ENCODE measurements around the gene KLF13. TPM values are rescaled to one million over a fixed set of nuclear protein-coding genes. Genes with fewer than 3 reads are reported as not detected.
A peak's percentile ranks its signal among the peaks of the same experiment; 100 is the strongest.

Gene KLF13
- total RNA-seq, 1 experiment from 2014 or later: 75.6 TPM

DNA sequence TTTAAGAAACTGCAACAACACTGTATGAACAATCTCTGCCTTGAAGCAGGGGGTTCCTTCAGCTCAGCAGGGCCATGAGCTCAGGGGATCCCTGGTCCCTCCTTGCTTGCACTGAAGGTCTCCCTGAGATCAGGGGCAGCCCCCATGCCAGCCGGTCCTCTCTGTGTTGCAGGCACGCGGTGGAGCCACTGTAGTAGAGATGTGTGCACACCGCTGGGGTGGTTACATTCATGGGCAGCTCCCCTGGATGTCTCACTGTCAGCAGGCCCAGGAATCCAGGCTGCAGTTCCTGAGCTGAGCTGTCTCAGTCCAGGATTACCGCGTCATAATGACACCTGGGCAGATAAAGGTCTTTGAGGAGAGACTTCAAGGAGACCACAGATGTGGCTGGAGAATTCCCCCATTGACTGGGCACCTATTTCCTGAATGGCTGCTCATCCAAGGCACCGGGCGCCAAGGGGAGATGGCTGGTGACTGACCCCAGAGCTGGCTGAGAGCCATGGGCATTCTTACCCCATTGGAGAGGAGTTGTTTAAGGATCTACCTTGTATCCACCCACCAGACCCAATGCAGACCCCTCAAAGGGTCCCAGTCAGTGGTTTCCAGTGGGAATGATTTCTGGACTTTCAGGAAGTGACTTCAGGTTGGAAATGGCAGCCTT, 10.4 kb upstream of the KLF13 start:
- no peak for DNase-seq (ENCODE audit: low read depth)

DNA sequence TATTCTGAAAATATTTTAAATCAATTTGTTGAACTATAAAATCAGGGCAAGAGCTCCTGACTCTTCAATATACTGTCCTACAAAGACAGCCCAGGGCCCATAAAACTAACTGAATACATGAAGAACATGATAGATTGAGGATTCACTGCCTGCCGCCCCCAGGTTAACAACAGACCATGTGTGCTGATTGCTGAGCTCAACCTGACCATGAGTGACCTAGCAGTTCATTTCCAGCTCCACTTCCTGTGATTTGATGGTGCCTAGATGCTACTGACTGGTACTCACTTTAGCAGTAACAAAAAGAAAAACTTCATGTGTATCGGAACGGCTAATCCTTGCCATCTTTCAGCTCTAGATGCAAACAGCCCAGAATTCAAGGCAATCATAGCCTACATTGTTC, 9.6 kb upstream of the KLF13 start:
- DNase-seq (ENCODE audit: low read depth): no peak

DNA sequence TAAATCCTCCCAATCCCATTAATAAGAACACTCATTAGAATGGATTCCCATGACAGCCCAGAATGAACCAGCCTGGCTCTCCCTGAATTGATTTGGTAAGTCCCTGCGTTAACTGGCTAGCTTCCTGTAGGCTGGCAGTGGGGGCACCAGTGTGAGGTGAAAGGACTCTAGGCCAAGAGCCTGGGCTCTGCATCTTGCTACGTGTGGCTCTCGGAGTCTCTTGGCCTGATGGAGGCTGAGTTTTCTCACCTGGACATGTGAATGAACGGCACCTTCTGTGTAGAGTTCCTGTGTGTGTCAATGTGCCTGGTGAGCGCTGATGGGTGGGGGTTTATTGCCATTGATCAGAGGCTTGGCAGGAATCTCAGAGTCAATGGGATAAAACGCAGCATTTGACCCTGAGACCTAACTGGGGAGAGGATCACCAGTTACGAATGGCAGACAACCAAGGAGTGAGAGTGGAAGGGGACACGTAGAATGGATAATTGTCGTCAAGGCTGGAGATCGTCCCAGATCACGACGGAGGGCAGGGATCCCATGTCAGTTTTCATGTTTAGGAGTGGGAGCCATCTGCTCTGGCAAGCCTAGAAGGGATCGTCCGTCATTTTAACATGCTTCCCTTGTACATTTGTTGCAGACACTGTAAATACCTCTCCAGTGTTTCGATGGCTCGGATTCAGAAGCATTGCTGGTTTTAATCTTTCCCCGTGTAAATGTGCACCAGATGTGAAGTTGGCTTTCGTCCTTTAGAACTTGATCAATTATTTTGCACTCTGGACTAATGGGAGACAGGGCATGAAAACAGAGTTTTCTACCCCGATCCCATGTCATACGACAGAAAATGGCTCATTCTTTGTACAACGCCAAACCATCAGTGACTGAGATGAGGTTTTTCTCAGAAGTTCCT, 9.0 kb upstream of the KLF13 start:
- no peak for DNase-seq (ENCODE audit: low read depth)

DNA sequence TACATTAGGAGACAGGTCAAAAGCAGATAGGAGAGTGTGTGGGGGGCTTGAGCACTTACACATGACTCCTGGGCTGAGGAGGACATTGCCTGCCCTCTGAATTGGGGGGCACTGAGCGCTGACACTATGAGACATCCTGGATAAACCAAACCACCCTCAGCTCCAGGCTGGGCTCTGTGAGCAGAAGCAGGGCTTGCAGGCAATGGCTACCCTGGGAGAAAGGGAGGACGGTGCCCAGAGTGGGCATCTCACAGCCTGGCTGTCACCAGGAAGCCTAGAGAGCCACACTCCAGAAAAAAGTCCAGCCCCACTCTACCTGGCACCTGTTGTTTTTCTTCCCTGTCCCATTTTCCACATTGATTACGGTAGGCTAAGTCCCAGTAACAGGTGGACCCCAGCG, 8.2 kb upstream of the KLF13 start:
- DNase-seq (ENCODE audit: low read depth): no peak

DNA sequence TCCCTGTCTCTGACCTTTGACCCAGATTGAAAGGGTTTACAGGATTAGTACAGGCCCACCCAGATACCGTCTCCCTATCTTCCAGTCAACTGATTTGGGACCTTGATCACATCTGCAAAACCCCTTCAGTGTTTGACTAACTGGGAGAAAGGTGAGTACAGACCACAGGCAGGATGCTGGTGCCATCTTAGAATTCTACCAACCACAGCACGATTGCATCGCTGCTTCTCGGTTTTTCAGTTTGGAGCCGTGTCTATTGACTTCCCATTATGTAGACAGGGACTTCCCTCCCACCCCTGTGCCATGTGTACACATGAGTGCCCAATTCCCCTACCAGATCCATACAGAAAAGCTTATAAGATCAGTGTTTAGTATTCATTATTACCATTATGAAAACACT, 6.6 kb upstream of the KLF13 start:
- no peak for DNase-seq (ENCODE audit: low read depth)

DNA sequence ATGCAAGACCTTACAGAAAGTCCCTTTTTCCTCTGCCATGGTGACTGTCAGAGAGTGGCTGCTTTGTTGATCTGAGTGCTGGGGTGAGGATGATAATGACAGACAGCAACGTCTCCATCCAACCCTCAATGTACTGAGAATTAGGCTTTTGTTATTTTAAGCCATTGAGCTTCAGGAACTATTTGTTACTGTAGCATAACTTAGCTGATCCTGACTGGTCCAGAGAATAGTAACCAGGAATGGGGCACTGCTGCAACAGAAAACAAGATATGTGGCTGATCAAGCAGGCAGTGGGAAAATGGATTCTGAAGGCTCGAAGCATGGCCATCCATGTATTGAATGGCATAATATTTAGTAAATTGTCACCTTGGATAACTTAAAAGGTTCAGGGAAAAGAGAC, 5.2 kb upstream of the KLF13 start:
- no peak for DNase-seq (ENCODE audit: low read depth)

DNA sequence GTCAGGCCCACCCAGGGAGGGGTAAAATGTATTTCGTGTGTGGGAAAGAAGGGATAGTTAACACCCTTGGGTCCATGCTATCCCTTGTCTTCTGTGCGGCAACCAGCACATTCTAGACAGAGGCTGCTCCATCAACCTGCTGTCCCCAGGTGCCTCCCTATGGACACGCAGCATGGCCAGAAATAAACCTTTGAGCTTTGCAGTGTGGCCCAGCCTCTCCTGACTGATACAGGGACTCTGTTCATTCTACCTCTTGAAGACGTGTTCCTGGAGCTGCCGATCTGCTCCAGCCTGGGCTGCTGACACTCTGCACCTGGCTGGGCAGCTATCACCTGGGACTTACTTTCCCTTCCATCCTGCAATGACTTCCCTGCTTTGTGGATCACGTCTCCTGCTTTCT, 4.1 kb upstream of the KLF13 start:
- no peak for DNase-seq (ENCODE audit: low read depth)

DNA sequence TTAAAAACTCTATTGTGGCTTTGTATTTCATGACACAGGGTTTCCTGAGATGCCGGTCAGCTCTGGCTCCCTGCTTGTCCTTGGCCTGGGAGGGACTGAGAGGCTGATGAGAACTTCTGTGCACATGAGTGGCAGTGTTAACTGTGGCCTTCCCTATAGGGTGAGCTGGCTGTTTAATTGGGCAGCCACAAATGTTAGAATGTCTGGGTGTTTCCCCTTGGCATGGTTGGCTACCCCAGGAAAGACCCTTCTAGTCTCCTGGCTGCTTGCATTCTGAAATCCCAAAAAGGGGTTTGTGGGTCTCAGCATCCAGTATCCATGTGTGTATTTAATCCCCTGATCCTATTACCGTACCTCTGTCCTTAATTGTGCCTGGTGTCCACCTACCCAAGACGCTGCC, 3.0 kb upstream of the KLF13 start:
- DNase-seq (ENCODE audit: low read depth): no peak

DNA sequence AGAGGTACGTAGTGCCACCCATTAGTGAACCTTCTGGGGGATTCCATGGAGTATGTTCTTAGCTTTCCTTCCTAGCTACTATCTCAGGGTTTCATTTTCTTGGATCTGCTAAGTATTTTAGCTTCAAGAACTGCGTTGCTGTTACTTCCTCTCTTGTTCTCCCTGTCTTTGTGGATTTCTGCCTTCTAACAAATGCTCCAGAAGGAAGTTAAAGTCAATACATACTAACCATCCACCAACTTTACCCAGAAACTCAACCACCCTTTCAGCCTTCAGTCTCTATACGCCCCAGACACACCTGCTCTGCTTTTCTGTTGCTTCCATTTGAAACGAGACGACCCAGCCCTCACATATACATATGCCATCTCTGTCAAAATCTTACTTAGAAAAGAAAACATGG, 2.4 kb upstream of the KLF13 start:
- DNase-seq (ENCODE audit: low read depth): no peak

DNA sequence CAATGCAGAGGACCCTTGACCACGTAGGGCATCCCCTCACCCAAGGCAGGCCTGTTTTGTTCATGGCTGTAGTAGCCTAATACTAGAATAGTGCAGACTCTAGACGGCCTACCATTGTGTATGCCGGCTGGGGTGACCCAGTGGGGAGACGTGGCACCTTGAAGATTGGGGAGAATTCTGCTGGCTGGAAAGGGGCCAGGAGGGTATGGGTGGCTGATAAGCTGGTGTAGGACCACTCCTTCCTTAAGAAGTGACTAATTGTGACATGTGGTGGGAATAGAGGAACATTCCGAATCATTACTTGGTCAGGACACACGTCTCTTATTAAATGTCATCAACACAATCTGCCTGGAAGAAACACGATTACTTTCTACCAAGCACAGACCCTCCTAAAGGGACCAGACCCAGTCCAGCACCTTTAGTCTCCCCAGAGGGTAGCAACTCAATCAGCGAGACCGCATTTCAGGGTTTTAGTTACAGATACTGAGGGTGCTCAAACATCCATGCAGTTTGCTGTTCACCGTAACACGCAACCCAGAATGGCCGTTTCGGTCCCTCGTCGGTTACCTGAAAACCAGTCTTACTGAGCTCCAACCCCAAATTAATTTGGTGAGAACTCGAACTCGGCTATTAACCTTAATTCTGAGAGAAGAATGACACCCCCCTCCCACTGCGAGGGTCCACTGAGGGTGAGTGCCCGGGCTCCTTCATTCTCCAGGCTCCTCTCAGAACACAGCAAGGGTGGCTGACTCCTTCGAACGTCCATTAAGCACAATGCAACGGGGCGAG, 1.6 kb upstream of the KLF13 start:
- no peak for DNase-seq (ENCODE audit: low read depth)

DNA sequence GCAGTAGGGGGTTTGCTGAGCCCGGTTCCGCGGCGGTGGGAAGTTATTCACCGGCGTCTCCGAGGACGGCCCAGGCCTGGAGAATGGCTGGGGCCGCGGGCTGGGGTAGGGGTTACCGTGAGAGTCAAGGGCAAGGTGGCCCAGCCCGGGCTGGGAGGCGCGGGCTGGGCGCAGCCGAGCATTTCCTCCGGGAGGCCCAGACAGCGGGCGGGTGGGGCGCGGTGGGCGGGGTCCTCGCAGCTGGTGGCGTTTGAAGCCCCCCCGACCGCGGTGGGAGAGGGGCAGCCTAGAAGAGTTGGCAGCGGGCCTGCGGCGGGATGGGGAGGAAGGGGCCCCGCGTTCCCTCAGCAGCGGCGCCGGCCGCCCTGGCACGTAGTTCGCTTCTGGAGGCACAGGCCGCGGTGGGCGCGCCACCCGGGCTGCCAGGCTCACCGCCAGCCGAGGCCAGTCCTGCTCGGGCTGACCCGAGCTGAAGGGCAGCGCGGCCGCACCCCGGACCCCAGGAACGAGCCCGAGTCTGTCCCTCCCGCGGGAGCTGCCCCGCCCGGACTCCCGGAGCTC, 960 bp upstream of the KLF13 start:
- no peak for DNase-seq (ENCODE audit: low read depth)

DNA sequence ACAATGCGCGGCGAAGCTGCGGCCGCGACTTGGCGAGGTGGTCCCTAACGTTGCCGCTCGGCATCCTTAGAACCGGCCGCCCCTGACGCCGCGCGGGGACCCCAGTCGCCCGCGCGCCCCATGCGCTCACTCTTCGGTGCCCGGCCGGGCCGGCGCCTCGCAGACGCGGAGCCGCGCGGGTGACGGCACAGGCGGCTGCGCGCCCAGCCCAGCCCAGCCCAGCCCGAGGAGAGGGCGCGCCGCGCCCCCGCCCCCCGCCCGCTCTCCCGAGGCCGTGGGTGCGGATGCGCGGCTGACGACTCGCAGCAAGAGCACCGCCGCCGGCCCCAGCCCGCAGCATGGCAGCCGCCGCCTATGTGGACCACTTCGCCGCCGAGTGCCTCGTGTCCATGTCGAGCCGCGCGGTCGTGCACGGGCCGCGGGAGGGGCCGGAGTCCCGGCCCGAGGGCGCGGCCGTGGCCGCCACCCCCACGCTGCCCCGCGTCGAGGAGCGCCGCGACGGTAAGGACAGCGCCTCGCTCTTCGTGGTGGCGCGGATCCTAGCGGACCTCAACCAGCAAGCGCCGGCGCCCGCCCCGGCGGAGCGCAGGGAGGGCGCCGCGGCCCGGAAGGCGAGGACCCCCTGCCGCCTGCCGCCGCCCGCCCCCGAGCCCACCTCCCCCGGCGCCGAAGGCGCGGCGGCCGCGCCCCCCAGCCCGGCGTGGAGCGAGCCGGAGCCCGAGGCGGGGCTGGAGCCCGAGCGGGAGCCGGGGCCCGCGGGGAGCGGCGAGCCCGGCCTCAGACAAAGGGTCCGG, 437 bp downstream of the KLF13 start:
- DNase-seq (ENCODE audit: low read depth): no peak

DNA sequence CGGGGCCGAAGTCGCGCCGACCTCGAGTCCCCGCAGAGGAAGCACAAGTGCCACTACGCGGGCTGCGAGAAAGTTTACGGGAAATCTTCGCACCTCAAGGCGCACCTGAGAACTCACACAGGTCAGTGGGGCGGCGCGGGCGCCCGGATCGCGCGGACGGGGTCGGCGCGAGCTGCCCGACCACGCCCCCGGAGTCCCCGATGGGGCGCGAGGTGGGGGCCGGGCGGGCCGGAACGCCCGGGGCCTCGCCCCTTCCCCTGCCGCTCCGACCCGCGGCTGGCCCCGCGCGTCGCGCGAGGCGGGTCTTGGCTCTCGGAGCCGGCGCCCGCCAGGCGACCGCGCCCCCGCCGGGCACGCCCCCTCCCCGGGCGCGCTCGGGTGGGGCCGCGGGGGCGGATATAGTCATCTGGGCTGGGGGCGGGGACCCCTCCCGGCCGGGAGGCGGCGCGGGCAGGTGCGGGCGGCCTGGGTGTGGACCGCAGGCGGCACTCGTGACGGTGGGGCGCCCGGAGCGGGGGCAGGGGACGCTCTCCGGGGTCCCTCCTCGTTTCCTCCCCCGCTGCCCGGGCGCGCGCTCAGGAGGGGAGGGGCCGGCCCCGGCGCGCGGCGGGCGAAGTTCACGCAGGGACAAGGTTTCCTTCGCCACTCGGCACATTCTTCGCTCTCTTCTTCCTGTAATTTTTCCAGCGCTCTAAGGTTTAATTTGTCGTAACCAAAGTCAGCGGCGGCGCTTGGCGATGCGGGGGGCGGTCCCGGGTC, 1.2 kb downstream of the KLF13 start:
- DNase-seq (ENCODE audit: low read depth): peak; percentile 62

DNA sequence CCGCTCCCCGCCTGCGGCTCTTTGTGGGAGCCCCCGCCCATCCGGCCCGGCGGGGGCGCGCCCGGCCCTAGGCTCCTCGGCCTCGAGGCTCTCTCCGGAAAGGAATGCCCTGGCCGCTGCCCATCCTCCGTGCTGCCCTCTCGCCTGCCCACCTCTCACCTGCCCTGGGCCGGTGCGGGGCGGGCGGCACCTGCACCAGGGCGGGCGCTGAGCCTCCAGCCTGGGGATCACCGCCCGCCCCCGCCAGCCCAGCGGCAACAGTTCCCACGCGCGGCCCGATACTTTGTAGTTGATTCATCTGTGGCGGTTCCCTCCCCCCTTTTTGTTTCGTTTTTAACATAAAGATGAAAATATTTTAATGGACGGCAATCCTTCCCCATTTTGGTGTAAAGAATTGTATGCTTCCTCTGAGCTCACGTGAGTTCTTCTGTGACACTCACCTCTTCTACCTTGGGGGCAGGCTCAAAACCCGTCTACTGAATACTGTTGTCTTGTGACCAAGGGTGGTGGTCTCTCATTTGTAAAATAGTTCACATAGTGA, 1.9 kb downstream of the KLF13 start:
- DNase-seq (ENCODE audit: low read depth): peak; percentile 37

DNA sequence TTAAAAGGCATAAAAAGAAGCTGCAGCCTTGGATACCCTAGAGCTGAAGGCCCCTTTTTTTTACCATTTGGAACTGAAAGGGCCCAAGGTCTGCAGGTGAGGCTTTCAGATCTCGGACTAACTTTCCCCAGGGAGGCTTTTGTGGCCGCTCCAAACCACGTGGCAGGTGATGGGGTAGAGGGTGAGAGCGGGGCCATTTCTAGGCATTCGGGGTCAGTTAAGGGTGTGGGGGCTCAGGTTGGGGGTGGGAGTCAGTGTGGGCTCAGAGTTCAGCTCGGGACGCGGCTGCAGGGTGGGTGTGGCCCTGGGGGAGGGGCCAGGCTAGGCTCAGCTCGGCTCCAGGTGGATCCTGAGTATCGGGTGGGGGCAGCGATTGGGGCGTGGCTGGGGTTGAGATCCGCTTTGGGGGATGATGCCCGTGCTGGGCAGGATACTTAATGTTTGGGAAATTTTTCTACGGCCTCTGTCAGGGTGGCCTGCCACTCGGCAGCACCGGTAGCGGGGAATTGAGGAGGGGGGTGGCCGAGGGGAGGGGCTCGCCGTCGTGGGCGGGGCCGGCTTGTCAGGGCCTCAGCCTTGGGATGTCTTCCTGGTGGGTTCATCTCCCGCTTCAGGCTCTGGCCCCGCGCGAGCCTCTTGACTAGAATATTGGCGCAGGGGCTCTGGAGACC, 2.5 kb downstream of the KLF13 start:
- DNase-seq (ENCODE audit: low read depth): no peak

DNA sequence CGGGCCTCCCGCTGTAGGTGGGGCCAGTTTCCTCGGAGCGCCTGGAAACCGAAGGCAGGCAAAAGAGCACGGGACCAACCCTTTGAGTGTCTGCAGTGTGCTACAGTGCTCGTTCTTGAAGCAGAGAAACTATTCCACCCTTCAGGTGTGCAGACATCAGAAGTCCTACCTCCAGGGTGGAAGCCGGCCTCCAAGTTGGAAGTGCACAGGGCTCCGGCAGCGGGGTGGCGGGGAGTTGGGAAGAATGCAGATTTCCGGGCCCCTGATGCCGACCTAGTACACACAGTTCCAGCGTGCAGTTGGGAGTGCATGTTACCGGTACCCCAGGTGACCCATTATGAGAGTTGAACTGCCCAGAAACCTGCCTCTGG, 3.0 kb downstream of the KLF13 start:
- no peak for DNase-seq (ENCODE audit: low read depth)

DNA sequence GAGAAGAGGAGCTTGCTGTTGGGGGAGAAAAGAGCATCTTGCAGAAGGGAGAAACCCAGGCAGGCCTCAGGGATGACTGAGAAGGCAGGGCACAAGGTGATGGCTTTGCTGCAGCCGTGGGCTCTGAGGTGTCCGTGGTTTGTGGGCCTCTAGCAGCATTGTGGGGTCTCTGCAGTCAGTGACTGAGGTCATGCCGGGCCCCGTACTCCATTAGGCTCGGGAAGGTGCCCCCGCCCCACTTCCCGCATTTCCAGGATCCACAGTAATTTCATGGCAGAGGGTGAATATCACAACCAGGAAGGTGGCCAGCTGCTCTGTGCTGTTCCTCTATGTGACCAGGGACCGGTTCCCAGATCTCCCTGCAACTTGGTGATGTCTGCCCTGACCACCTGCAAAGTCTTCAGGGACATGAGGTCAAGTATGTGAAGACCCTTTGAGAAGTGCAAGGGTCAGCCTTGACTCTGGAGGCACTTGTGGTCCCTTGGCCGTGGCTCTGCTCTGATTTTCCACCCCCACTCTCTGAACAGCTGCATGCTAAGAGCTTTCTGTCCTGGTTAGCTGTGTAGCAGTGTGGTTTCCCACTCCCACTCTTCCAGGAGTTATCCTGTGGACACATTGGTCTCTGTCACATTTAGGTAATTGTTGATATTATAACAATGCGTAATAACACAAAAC, 3.6 kb downstream of the KLF13 start:
- DNase-seq (ENCODE audit: low read depth): no peak

DNA sequence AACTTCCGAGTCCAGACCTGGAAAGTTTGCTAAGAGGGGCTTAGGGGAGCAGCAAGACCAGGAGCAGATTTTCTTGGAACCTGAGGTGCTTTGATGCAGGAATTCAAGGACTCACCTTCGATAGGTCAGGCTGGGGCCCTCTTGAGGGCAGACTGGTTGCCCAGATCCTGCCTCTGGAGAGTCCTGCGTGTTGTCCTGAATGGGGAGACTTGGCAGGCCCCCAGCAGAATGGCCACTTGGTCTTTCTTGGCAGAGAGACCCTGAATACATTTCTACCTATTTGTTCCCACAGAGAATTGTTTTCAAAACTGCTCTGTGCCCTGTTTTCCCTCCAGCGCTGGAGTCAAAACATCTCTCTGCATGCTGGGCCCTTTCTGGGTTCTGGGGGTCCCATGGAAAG, 4.2 kb downstream of the KLF13 start:
- no peak for DNase-seq (ENCODE audit: low read depth)

DNA sequence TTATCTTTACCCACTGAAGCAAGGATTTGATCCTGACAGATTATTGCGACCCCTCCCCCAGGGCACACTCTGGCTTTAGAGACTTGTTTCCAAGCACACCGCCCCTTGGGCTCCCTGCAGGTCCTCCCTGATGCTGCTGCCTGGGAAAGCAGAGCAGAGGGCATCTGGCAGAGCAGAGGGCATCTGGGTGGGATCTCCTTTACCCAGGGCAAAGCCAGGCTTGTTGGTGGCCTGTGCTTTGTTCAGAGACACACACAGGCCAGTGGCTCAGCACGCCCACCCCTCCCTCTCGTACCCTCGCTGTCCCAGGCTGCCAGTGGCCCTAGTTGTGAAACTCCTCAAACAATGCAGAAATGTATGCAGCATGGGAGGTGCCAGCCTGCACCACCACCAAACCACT, 4.8 kb downstream of the KLF13 start:
- DNase-seq (ENCODE audit: low read depth): no peak

Data from RPMI7951 (cell line).